ENCODE results near the gene EDEM2. TPM values are rescaled to one million over a fixed set of nuclear protein-coding genes. Genes with fewer than 3 reads are reported as not detected.
"Not testable (repeated sequence)": the region's sequence is repeated elsewhere in the genome, so short reads cannot be mapped to it uniquely, and the experiment has no call there.

The EDEM2 gene
- polyA plus RNA-seq, 4 donors: 16.1 to 18.7 (median 17.2) TPM

DNA sequence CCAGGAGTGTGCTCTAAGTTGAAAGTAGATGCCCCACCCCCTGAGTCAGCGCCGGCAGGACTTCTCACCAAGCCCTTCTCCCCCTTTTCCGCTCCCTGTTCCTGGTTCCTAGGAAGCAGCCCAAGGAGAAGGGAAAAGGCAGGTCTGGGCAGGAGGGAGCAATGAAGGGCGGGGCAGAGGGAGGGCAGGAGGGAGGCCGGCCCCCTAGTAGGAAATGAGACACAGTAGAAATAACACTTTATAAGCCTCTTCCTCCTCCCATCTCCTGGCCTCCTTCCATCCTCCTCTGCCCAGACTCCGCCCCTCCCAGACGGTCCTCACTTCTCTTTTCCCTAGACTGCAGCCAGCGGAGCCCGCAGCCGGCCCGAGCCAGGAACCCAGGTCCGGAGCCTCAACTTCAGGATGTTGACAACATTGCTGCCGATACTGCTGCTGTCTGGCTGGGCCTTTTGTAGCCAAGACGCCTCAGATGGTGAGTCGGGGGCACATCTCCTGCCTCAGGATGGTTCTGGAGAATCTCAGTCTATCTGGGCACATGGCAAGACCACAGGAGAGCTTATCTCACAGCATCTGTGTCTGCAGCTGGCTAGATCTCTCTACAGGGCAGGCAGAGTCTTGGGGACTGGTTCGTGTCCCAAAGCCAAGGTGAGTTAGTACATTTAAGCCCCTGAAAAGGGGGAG is 24.8 kb upstream of the EDEM2 start, which contains the start of gene PROCR:
Gene PROCR, plus strand, starts transcription at position 320 of the 681 bp plus-strand sequence. Its CDS starts 83 bp downstream, at position 403.
- peak in 2 of 4 donors; percentile 32 to 47 for DNase-seq (ENCODE audit: low read depth in 4 of 4, low spot score in 3 of 4)

DNA sequence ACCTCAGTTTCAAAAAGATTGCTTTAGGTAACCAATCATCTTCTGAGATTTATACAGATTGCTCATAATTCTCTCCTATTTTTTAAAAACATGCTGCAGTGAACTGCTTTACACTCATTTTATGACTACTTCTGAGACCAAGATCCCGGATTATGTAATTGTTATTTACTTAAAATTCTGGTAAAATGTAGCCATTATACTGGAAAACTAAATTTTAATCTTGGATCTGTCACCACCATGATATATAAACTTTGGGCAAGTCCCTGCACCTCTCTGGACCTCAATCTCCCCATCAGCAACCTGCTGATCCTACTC is 24.3 kb upstream of the EDEM2 start:
- no peak for DNase-seq (ENCODE audit: low read depth in 4 of 4, low spot score in 3 of 4)

DNA sequence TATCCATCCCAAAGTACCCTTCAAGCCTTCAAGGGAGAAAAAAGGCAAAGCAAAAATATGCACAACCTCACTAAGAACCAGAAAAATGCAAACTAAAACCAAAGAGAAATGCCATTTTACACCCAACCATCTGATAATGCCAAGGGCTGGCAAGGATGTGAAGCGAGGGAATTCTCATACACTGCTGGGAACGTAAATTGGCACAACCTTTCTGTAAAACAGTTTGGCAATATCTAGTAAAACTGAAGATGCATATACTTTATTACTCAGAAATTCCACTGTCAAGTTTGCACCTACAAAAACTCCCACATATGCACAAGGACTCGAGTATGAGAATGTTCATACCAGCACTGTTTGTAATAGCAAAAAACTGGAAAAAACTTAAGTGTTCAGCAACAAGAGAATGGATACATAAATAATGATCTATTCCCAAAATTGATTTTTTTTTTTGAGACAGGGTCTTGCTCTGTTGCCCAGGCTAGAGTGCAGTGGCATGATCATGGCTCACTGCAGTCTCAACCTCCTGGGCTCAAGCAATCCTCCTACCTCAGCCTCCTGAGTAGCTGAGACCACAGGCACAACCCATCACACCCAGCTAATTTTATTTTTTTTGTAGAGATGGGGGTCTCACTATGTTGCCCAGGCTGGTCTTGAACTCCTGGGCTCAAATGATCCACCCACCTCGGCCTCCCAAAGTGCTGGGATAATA is 21.7 kb upstream of the EDEM2 start:
- DNase-seq (ENCODE audit: low read depth in 4 of 4, low spot score in 3 of 4): not testable (repeated sequence)

DNA sequence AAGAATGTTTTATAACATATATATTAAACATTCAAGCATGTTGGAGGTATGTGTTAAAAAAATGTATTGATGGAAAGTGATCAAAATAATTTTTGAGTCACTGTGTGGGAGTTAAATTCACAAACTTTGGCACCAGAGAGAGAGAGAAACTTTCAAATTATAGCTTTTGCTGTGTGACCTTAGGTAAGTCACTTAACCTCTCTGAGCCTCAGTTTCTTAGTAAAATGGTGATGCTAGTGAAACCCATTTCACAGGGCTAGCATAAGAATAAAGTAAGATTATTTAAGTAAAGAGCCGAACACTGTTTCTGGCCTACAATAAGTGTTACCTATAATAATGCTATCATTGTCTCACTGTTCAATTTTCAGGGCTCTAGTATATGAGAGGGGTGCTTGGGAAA is 20.7 kb upstream of the EDEM2 start:
- no peak for DNase-seq (ENCODE audit: low read depth in 4 of 4, low spot score in 3 of 4)

DNA sequence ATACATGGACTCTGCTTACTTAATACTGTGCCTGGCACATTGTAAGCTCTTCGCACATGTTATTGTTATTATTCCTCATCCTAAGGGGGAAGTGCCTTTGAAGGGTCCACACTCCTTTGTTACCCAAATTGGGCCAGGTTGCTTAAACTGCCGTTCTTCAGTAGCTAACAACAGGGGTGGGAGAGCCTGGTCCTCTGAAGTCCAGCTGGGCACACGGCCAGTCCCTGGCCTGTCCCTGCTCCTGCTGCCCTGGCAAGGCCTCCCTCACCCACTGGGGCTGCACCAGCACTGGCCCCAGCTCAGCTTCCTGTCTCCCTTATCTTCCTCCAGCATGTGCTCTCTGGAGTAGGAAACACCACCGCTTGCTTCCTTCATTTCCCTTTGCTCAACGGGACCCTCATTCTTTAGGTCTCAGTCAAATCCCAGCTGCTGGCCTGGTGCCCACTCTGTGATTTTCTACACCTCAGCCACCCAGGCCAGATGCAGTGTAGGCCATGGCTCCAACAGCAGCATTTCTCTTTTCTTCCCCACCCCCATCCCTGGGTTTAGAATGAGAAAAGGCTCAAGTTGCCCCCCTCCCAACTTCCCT is 19.2 kb upstream of the EDEM2 start:
- no peak for DNase-seq (ENCODE audit: low read depth in 4 of 4, low spot score in 3 of 4)

DNA sequence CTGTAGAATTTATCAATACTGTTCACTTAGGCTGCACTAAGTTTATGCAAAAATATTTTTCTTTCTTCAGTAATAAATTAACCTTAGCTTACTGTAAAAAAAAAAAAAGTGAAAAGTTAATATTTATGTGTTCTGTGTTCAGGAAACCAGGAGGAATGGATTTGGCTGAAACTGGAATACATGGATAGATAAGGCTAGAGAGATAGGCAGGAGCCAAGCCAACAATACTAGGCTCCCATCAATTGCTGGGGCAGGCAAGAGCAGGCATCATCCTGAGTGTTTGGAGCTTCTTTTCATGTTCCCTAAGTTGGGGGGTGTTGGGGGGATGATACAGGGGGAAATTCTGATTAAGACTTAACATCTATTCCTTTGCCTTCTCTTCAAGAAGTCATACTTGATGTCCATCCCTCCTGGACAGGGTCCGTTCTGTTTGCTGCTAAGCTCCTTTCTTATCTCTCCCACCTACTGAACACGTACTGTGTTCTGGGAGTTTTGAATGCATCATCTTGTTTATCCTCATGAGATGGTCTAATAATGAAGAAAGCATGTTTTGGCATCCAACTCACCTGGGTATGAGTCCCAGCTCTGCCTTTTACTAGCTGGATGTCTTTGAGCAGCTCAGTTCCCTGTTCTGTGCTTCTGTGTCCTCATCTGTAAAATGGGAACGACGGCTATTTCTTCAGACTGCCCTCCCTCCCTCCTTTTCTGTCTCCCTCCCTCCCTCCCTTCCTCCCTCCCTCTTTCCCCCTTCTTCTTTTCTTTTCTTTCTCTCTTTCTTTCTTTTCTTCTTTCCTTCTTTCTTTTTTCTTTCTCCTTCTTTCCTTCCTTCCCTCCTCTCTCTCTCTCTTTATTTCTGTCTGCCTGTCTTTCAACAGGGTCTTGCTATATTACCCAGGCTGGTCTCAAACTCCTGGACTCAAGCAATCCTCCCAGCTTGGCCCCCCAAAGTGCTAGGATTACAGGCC is 18.4 kb upstream of the EDEM2 start:
- no peak for DNase-seq (ENCODE audit: low read depth in 4 of 4, low spot score in 3 of 4)

DNA sequence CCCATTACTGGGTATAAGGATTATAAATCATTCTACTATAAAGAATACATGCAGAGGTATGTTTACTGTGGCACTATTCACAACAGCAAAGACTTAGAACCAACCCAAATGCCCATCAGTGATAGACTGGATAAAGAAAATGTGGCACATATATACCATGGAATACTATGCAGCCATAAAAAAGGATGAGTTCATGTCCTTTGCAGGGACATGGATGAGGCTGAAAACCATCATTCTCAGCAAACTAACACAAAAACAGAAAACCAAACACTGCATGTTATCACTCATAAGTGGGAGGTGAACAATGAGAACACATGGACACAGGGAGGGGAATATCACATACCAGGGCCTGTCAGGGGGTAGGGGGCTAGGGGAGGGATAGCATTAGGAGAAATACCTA is 17.4 kb upstream of the EDEM2 start:
- not testable (repeated sequence) for DNase-seq (ENCODE audit: low read depth in 4 of 4, low spot score in 3 of 4)

DNA sequence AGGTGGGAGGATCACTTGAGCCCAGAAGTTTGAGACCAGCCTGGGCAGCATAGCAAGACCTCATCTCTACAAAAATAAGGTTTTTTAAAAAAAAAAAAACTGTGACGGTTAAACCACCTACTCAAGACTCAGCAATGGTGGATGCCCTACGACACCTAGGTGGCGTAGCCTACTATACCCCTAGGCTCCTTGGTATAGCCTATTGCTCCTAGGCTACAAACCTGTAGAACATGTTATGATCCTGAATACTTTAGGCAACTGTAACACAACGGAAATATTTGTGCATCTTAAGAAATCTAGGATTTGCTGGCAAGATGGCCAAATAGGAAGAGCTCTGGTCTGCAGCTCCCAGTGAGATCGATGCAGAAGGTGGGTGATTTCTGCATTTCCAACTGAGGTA is 13.2 kb upstream of the EDEM2 start:
- not testable (repeated sequence) for DNase-seq (ENCODE audit: low read depth in 4 of 4, low spot score in 3 of 4)

DNA sequence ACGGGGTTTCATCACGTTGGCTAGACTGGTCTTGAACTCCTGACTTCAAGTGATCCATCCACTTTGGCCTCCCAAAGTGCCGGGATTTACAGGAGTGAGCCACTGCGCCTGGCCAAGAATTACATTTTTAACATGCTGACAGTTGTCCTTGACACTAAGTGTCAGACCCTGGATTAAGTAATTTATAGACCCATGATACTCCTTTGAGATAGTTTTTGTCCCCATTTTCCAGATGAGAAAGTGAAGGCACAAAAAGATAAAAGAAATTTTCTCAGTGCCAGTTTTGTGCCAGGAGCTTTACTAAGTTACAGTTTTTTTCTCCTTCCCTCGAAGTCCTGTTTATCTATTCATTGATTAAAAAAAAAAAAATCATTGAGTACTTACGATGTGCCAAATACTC is 9.8 kb upstream of the EDEM2 start:
- no peak for DNase-seq (ENCODE audit: low read depth in 4 of 4, low spot score in 3 of 4)

DNA sequence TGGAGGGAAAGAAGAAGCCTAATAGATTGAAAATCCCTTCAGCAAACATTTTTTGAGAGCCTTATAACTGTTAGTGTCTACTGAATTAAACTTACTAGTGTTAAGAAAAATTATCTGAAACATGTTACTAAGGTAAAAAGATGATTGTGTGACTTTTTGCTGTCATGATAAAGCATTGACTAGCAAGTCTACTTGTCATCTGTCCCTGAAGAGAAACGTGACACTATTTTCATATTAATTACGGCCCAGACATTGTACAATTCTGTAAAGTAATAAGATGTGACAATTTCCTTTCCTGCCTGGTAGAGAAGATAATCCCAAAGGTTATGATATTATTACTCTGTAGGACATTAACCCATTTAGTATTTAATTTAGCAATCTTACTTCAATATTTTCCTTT is 8.8 kb upstream of the EDEM2 start:
- DNase-seq (ENCODE audit: low read depth in 4 of 4, low spot score in 3 of 4): no peak

DNA sequence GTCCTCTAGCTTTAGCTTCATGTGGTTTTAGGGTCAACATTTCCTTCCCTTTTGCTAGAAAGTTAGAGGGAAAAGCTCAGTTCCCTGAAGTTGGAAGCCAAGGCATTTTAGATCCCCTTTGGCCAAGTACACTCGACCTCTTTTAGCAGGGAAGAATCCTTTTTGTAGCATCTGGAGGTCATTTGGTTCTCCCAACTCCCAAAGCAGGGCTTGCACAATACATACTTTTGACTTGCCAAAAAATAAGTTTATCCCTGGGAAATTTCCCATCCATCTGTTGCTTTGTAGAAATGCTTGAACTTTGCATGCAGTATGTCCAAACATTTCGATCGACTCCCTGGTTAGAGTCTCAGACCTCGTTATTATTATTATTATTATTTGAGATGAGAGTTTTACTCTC is 4.6 kb upstream of the EDEM2 start:
- no peak for DNase-seq (ENCODE audit: low read depth in 4 of 4, low spot score in 3 of 4)

DNA sequence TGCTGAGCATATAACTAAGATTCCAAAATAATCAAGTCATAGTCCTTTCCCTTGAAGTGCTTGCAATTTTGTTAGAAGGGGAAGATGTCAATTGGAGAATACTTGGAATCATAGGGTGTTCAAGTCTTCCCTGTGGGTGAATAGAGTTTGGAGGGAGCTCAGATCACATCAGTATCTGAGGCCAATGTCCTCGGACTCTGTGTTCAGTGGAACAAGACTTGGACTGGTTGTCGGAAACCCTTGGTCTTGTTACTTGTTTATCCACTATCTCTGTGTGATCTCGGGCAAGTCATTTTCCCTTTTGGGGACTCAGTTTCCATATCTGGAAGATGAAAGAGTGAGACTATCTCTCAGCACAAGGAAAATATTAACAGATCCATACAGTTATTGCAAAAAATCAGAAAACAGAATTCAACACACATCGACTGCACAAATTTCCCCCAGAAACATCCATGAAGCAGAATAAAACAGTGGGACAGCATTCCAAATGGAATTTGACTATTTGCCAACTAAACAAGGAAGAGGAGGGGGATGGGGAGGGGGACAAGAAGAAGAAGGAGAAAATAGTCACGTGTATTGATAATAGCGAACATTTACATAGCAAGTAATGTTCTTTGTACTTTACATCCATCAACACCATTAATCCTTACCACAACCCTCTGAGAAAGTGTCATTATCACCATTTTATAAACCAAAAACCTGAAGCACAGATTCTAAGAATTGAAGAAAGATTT is 3.9 kb upstream of the EDEM2 start:
- no peak for DNase-seq (ENCODE audit: low read depth in 4 of 4, low spot score in 3 of 4)

DNA sequence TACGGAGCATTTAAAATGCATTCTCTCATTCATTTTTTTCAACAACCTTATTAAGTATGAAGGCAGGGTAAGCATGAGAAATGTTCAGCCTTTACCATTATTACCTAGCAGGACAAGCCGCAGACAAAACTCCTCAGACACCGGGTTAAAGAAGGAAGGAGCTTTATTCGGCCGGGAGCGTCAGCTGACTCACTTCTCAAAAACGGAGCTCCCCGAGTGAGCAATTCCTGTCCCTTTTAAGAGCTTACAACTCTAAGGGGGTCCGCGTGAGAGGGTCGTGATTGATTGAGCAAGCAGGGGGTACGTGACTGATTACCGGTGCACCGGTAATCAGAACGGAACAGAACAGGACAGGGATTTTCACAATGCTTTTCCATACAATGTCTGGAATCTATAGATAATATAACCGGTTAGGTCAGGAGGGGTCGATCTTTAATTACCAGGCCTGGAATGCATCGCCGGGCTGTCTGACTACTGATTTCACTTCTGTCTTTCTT is 487 bp upstream of the EDEM2 start:
- not testable (repeated sequence) for DNase-seq (ENCODE audit: low read depth in 4 of 4, low spot score in 3 of 4)

DNA sequence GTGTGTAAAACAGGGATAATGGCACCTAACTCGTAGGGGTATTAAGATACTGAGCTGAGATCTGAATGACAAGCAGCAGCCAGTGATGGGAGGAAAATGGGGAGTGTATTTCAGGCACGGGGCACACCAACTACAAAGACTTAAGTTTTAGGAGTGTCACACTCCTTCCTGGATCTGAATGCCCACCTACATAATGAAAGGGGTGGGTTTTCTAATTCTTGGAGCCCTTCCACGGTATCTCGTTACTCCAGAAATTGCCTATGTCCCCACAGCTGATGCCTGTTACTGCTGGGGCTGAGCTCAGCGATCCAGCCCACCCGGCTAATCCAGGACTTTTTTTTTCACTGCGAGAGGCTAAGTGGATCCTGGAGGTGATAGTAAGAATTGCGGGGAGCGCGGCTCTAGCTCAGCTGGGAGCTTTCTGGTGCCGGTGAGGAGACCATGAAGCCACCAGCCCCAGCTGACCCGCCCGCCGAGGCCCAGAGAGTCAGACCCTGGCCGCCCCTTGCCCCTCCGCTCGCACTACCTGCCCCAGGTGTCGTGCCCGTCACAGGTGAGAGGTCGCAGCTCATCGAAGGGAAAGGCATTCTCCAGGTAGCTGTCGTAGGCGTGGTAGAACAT is 727 bp downstream of the EDEM2 start:
- no peak for DNase-seq (ENCODE audit: low read depth in 4 of 4, low spot score in 3 of 4)

DNA sequence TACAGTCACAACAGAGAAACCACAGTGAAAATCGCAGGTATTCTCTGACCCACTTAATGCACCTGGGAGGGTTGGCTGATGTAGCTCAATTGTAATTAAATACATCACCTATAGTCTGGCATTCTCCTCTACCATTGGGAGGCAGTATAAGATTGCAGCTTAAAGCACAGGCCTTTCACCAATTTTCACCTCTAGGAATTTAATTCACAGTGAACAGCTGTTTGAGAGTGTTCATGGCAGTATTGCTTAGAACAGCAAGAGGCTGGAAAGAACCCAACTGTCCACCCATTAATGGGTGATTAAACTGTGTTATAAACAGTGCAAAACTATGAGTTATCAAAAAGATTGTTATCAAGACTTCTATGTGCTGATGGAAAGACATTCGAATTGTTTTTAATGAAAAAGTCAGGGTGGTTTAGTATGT is 2.0 kb downstream of the EDEM2 start:
- DNase-seq (ENCODE audit: low read depth in 4 of 4, low spot score in 3 of 4): peak in 1 of 4 donors; percentile 35

DNA sequence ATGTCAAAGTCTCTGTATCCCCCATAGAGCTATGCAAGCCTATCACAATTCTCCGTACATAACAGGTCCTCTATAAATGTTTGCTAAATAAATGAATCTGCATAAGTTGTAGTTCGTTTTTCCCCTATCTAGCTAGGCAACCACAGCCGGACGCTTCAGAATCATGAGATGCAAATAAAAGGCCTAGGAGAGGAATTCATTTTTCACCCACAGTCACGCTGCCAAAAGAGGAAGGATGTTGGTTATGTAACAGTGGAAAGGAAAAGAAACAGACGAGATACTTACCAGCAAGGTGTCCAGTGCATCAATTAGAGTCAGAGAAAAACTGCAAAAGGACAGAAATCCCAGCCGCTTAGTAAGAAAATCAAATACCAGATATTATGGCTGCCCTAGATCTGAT is 2.4 kb downstream of the EDEM2 start:
- DNase-seq (ENCODE audit: low read depth in 4 of 4, low spot score in 3 of 4): no peak

DNA sequence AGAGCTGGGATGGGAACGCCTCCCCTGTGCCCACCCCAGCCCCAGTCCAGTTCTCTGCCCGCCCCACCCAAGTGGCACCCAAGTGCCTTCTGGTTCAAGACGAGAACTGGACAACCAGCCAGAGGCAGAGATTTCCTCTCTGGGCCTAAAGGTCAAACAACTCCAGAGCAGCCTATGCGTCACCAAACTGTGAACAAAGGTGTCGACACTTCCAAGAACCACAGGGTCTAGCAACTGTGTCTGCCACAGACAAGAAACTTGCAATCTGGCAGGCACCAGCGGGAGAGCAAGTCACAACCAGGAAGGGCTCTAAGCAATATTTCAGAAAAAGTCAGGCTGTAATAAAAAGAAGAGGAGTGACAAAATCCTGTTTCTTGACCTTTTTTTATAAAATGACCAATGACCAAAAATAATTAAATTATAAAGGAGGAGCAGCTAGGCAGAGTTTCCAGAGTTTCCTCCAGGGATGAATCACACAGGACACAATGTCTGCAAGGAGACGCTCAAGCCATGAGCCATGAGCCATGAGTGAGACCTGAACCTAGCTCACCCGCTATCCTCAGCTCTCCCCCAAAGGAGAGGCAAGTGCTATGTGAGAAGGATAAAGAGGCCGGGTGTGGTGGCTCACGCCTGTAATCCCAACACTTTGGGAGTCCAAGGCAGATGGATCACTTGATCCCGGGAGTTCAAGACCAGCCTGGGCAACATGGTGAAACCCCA is 11.1 kb downstream of the EDEM2 start:
- DNase-seq (ENCODE audit: low read depth in 4 of 4, low spot score in 3 of 4): no peak

DNA sequence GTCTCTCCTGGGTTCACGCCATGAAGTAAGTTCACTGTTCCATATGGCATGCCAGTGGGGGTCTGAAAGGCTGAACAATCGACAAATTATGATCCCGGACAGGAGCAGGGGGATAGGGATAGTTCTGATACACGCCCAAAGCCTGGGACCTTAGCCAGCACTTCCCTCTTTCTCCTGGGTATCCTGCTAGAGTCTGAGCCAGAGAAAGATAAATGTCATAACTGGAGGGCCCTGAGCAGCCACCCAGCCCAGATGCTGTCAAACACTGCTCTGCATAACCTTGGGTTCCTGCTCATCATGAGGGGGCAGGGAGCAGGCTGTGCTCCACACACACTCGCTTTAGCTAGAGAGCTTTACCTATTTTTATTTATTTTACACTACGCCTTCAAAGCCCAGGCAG is 12.3 kb downstream of the EDEM2 start:
- no peak for DNase-seq (ENCODE audit: low read depth in 4 of 4, low spot score in 3 of 4)

DNA sequence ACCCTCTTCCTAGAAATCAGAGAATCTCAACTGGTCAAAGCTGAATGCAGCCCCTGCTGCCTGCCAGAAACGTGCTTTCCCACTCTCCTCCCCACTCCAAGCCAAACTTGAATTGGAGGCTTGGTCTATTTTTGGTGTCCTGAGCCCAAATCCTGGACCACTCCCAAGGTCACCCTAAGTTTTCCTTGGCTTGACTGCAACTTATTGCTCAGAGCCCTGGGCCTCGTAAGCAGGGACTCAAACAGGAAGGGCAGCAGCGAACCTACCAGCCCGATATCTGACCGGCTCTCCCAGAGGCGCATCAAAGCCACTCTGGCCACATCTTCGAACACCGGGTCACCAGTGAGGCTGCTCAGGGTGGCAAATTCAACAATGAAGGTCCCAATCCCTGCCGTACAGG is 12.7 kb downstream of the EDEM2 start:
- DNase-seq (ENCODE audit: low read depth in 4 of 4, low spot score in 3 of 4): no peak
